Panc1 (cell line): ENCODE data around the gene PCDHB1.

ENCODE experiments used
- CTCF ChIP-seq: fragments of 450-650 bp; IDR thresholded peaks from 2 replicates; pipeline ENCODE4 v1.5.1; 2017; ENCODE audit warnings: mild to moderate bottlenecking
- POLR2AphosphoS5 ChIP-seq: IDR thresholded peaks from 2 replicates; pipeline ENCODE4 v1.6.1; 2012; ENCODE audit warnings: mild to moderate bottlenecking, low read depth, low read length, moderate library complexity
- REST ChIP-seq, 2 experiments: IDR thresholded peaks; 2 replicates each; pipeline ENCODE4 v1.6.1; 2011 to 2012; ENCODE audit warnings: low read depth in 2 of 2, control low read depth in 1 of 2, low read length in 1 of 2, mild to moderate bottlenecking in 1 of 2, moderate library complexity in 1 of 2; ENCODE audit not compliant: insufficient read depth in 1 of 2

GRCh38 chr5:141100243-141100805 lies 49.1 kb downstream of the PCDHB1 start, which contains the start of gene PCDHB3:
- TF ChIP-seq CTCF (peak; percentile 79), POLR2AphosphoS5 (no peak), REST (IDR thresholded peaks at IDR 0.05; ENCODE audit: insufficient read depth in 1 of 2, low read depth in 2 of 2, low read length in 1 of 2) (no peak)
